SU-DHL-6 (cell line): ENCODE measurements around the gene SARDH.

ENCODE experiments used
- H2AFZ ChIP-seq: fragments of 200-600 bp; sonication (generic); 2 replicates; pipeline ENCODE4 v1.6.1; 2014; ENCODE audit warnings: low read depth, mild to moderate bottlenecking, moderate library complexity, mixed read lengths, antibody characterized with exemption, low read length; ENCODE audit not compliant: severe bottlenecking
- H3F3A ChIP-seq: fragments of 200-600 bp; shearing (Covaris generic); 2 replicates; pipeline ENCODE4 v1.6.0; 2016; ENCODE audit warnings: antibody characterized with exemption, mild to moderate bottlenecking; ENCODE audit not compliant: insufficient read depth
- H3K27ac ChIP-seq: fragments of 200-600 bp; sonication (generic); 2 replicates; pipeline ENCODE4 v1.5.1; 2016; ENCODE audit warnings: low read depth, mild to moderate bottlenecking, low read length, moderate library complexity, mixed read lengths
- H3K27me3 ChIP-seq: fragments of 200-600 bp; sonication (generic), shearing (Covaris generic); 2 replicates; pipeline ENCODE4 v1.6.0; 2014; ENCODE audit warnings: mild to moderate bottlenecking, low read length
- H3K36me3 ChIP-seq: fragments of 200-600 bp; sonication (generic); 2 replicates; pipeline ENCODE4 v1.6.1; 2014; ENCODE audit warnings: mild to moderate bottlenecking, low read length, mixed read lengths
- H3K4me2 ChIP-seq: fragments of 300-600, 200-600 bp; shearing (Covaris generic), sonication (generic); 2 replicates; pipeline ENCODE4 v1.6.0; 2014; ENCODE audit warnings: low read length, low read depth, mild to moderate bottlenecking; ENCODE audit not compliant: poor library complexity, severe bottlenecking
- H3K4me3 ChIP-seq: fragments of 200-600 bp; sonication (generic); 2 replicates; pipeline ENCODE4 v1.5.1; 2014; ENCODE audit warnings: antibody characterized with exemption, low read length, mild to moderate bottlenecking, mixed read lengths; ENCODE audit not compliant: insufficient read depth, poor library complexity, severe bottlenecking
- H3K79me2 ChIP-seq: fragments of 200-600 bp; sonication (generic); 2 replicates; pipeline ENCODE4 v1.6.1; 2014; ENCODE audit warnings: mild to moderate bottlenecking, low read length, moderate library complexity; ENCODE audit not compliant: insufficient read depth
- H3K9ac ChIP-seq: fragments of 200-600 bp; sonication (generic); 2 replicates; pipeline ENCODE4 v1.7.0; 2014; ENCODE audit warnings: mild to moderate bottlenecking, low read length
- H3K9me2 ChIP-seq: fragments of 200-600 bp; sonication (generic); replicated peaks from 2 replicates; pipeline ENCODE4 v1.6.1; 2014; ENCODE audit warnings: low read length; ENCODE audit not compliant: insufficient read depth
- H3K9me3 ChIP-seq: fragments of 200-600 bp; sonication (generic); 2 replicates; pipeline ENCODE4 v1.6.1; 2014; ENCODE audit warnings: low read length, mixed read lengths; ENCODE audit not compliant: insufficient read depth
- H4K20me1 ChIP-seq: fragments of 200-600 bp; sonication (generic); 2 replicates; pipeline ENCODE4 v1.6.1; 2014; ENCODE audit warnings: low read depth, mild to moderate bottlenecking, antibody characterized with exemption, low read length, moderate library complexity, mixed read lengths
- EZH2phosphoT487 ChIP-seq: fragments of 200-600 bp; sonication (generic), shearing (Covaris generic); conservative IDR thresholded peaks from 2 replicates; pipeline ENCODE4 v1.6.1; 2018; ENCODE audit warnings: mild to moderate bottlenecking, antibody characterized with exemption, low read length, moderate library complexity, mixed read lengths
- TF ChIP-seq, protein P1 (sequence below): fragments of 200-600 bp; sonication (generic); IDR thresholded peaks from one replicate; pipeline ENCODE4 v1.5.1; 2017; ENCODE audit warnings: antibody characterized with exemption, mild to moderate bottlenecking, low read length, moderate library complexity; ENCODE audit not compliant: insufficient read depth, poor library complexity, severe bottlenecking

The SARDH gene

DNA sequence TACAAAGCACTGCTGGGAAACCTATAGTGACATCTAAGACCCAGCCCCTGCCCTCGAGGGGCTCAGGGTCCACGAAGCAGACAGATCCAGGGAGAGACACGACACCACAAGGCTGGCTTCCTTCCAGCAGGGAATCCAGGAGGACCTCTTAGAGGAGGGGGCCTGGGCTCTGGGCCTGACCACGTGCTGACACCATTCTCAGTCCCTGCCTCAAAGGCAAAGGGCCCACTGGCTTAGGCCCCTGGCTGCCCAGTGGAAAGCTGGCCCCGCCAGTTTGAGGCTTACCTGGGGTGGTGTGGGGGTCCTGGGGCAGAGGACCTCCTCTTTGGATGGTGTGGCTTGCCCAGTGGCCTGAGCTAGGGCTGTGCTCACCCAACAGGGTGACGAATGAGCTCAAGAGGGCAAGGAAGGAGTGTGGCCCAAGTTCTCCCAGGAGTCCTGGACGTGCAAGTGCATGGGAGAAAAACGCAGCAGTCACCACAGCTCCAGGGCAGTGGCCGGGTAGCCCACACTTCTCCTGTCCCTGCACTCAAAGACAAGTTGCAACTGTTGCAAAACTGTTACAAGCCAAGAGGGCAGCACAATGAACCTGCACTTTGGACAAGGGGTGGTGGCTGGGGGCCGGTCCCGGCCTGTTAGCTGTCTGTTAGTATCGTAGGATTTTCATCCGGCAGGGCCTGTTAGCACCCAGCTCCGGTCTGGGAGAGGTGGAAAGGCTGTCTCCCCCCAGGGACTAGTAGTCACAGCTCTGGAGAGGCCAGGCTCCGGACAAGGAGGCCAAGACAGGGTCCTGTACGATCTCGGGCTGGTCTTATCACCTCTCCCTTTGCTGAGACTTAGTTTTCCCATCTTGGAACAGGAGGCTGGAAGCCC, 1.5 kb upstream of the SARDH start:
- H3K27me3 ChIP-seq: no peaks in the 10 kb centered on the region
- H3K9me3 ChIP-seq: no peaks in the 10 kb centered on the region
- no peaks in the 10 kb centered on the region for H3K79me2 ChIP-seq
- TF ChIP-seq, protein P1, sequence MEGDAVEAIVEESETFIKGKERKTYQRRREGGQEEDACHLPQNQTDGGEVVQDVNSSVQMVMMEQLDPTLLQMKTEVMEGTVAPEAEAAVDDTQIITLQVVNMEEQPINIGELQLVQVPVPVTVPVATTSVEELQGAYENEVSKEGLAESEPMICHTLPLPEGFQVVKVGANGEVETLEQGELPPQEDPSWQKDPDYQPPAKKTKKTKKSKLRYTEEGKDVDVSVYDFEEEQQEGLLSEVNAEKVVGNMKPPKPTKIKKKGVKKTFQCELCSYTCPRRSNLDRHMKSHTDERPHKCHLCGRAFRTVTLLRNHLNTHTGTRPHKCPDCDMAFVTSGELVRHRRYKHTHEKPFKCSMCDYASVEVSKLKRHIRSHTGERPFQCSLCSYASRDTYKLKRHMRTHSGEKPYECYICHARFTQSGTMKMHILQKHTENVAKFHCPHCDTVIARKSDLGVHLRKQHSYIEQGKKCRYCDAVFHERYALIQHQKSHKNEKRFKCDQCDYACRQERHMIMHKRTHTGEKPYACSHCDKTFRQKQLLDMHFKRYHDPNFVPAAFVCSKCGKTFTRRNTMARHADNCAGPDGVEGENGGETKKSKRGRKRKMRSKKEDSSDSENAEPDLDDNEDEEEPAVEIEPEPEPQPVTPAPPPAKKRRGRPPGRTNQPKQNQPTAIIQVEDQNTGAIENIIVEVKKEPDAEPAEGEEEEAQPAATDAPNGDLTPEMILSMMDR: no peak
- no peak for TF ChIP-seq EZH2phosphoT487
- no peak overlapping the region for H3K4me3 ChIP-seq
- no peak overlapping the region for H3K27ac ChIP-seq
- no peaks in the 10 kb centered on the region for H4K20me1 ChIP-seq
- H3K4me2 ChIP-seq: no peak overlapping the region
- H3K9ac ChIP-seq: no peak overlapping the region
- H3F3A ChIP-seq: no peaks in the 10 kb centered on the region
- no peak overlapping the region for H2AFZ ChIP-seq
- no peaks in the 10 kb centered on the region for H3K36me3 ChIP-seq
- H3K9me2 ChIP-seq: no peaks in the 10 kb centered on the region

DNA sequence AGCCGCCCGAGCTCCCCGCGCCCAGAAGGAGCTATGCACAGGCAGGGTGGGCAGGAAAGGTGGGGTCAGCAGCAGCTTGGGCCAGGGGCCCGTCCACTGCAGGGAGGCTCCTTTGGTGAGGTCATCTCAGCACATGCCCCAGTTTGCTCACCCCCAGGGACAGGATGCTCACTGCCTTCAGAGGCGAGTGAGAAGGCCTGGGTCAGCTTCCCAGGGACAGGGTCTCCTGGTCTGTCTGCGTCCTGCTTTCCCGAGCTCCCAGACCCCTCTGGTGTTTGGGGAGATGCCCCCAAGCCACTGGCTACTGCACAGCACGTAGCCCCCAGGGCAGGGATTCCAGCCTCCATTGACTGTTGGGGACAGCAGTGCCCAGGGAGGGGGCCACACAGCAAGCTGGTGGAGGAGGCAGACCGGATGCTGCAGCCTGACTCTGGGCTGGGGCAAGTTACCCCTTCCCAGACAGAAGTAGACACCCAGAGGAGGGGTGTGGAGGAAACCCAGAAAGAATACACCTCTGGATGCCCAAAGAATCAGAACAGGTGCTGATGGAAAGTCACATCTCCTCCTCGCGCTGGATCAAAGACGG, 581 bp upstream of the SARDH start:
- Histone ChIP-seq H3K79me2 (no peaks in the 10 kb centered on the region), H3K27ac (no peak overlapping the region), H4K20me1 (no peaks in the 10 kb centered on the region), H3K27me3 (no peaks in the 10 kb centered on the region), H3K9ac (no peak overlapping the region), H3K9me2 (no peaks in the 10 kb centered on the region), H3K4me2 (peak overlapping the region; percentile 31), H3K36me3 (no peaks in the 10 kb centered on the region), H2AFZ (no peak overlapping the region), H3F3A (no peaks in the 10 kb centered on the region), H3K9me3 (no peaks in the 10 kb centered on the region), H3K4me3 (no peak overlapping the region)
- no peak for TF ChIP-seq EZH2phosphoT487
- TF ChIP-seq, protein P1: no peak

DNA sequence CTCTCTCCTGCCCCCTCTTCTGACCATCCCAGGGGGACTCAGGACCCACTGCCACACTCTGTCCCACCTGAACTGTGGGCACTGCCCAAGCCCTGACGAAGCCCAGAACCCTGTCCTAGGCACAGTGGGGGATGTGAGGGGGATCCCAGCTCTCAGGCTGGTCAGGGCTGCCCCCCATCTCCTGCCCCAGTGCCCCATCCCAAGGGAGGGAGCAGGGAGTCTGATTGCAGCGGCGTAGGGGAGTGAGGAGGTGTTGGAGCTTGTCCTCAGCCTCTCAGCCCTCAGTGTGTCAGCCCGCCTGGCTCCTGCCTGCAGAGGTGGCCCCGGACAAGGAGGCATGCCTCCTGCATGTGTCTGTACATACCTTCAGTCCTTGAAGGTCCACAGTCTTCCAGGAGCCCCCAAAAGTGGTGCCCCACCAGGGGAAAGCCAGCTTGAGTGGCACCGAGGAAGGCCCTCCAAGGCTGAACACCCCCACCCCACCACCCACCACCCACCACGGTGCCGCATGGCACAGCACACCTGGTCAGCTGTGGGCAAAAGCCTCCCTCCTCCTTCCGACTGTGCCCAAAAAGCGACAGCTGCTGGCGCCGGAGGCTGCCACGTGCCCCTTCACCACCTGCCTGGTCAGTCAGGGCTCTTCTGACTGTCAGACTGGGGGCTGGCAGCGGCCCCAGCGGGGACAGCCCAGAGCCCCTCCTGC, 930 bp downstream of the SARDH start:
- no peaks in the 10 kb centered on the region for H3K9me2 ChIP-seq
- no peaks in the 10 kb centered on the region for H4K20me1 ChIP-seq
- H3K27me3 ChIP-seq: no peaks in the 10 kb centered on the region
- no peaks in the 10 kb centered on the region for H3F3A ChIP-seq
- H3K4me2 ChIP-seq: no peak overlapping the region
- H2AFZ ChIP-seq: no peak overlapping the region
- no peak overlapping the region for H3K27ac ChIP-seq
- H3K79me2 ChIP-seq: no peaks in the 10 kb centered on the region
- no peaks in the 10 kb centered on the region for H3K9me3 ChIP-seq
- no peak overlapping the region for H3K4me3 ChIP-seq
- H3K36me3 ChIP-seq: no peaks in the 10 kb centered on the region
- TF ChIP-seq EZH2phosphoT487: no peak
- TF ChIP-seq, protein P1: no peak
- H3K9ac ChIP-seq: no peak overlapping the region
